ENCODE data around the gene SLC22A4. TPM values are rescaled to one million over a fixed set of nuclear protein-coding genes. Genes with fewer than 3 reads are reported as not detected.

The SLC22A4 gene
- total and polyA plus RNA-seq, 7 donors, result 1.1 to 17.5 (median 2.8) TPM

DNA sequence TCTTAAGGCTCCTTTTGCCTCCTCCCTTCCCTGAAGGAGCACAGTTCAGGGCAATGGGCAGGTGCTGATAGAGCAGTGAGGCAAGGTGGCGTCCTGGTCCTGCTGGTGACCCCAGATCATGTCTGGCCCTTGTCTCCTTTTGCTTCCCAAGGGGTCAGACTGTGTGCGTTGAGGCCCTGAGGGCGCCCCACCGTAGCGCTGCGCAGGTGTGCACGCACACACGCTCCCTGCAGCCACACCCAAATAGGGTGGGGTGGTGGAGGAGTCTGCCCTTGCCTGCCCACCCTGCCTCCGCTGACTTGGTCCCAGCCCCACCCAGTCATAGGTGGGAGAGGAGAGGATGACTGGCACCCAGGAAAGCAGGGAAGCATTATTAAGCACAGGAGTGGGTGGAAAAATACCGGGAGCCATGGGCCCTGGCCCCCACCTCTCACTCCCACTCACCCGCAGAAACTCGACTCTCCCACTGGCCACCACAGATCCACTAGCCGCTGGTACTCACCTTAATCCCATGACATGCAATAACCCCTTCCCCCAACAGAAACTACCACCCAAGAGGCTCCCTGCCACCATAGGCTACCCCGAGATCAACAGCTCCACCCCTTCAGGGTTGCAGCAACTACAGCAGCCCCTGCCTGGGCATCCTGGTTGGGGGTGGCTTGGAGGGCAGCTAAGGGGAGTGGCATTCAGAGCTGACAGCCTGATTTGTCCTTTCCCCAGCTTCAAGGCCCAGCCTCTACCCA is 20.0 kb upstream of the SLC22A4 start:
- Histone ChIP-seq H3K4me3 (no peak overlapping the region), H3K27me3 (ENCODE audit: insufficient read depth in 3 of 3, low read length in 2 of 3) (no peaks in the 10 kb centered on the region), H3K9me3 (no peaks in the 10 kb centered on the region), H3K27ac (no peak overlapping the region), H3K36me3 (ENCODE audit: insufficient read depth in 1 of 2, low read depth in 1 of 2) (peaks cover 0 to 4% of the 10 kb centered on the region in 2 donors), H3K4me1 (no peaks in the 10 kb centered on the region)
- ATAC-seq (no peak), DNase-seq (no peak)
- intact Hi-C loops (cut with DNase I), result loop anchor here (5.0 kb wide), 1 partner anchor 228 kb away; no protein-coding TSS in a partner anchor
- TF ChIP-seq, protein P1, sequence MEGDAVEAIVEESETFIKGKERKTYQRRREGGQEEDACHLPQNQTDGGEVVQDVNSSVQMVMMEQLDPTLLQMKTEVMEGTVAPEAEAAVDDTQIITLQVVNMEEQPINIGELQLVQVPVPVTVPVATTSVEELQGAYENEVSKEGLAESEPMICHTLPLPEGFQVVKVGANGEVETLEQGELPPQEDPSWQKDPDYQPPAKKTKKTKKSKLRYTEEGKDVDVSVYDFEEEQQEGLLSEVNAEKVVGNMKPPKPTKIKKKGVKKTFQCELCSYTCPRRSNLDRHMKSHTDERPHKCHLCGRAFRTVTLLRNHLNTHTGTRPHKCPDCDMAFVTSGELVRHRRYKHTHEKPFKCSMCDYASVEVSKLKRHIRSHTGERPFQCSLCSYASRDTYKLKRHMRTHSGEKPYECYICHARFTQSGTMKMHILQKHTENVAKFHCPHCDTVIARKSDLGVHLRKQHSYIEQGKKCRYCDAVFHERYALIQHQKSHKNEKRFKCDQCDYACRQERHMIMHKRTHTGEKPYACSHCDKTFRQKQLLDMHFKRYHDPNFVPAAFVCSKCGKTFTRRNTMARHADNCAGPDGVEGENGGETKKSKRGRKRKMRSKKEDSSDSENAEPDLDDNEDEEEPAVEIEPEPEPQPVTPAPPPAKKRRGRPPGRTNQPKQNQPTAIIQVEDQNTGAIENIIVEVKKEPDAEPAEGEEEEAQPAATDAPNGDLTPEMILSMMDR (IDR thresholded peaks at IDR 0.05), result no peak
- 84 to 92% (median 86%) methylated on average over 14 of the region's 14 CpGs for WGBS, 3 donors

DNA sequence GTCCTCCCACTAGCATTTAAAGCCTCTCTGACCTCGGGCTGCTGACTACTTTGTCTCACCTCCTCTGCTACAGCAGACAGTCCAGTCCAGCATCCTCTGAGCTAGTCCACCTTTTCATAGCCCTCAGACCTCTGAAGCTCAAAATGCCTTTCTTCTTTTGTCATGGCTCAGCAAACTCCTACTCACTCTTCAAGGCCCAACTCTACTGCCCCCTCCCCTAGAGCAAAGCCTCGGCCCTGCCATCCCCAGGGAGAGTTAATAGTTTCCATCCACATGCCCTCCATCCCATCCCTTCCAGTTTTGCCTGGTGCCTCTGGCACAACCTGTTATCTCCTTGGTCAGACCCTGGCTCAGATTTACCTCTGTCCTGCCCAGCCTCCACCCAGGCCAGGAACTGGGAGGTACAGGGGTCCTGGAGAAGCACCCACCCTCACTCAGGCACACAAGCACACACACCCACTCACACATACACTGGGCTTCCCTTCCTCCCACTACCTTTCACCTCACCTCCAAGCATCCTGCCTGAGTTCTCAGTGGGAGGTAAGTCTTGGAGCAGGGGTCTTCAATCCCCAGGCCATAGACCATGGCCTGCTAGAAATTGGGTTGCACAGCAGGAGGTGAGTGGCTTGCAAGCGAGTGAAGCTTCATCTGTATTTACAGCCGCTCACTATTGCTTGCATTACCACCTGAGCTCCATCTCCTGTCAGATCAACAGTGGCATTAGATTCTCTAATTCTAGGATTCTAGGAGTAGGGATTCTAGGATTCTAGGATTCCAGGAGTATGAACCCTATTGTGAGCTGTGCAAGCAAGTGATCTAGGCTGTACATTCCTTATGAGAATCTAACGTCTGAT is 18.6 kb upstream of the SLC22A4 start:
- ATAC-seq (no peak), DNase-seq (no peak)
- H3K27me3 ChIP-seq (ENCODE audit: insufficient read depth in 3 of 3, low read length in 2 of 3), result no peaks in the 10 kb centered on the region
- intact Hi-C loops (cut with DNase I), result loop anchor here in 1 of 2 donors (5.0 kb wide), 1 partner anchor 97 kb away; no protein-coding TSS in a partner anchor
- no peaks in the 10 kb centered on the region for H3K9me3 ChIP-seq
- peaks cover 0 to 4% of the 10 kb centered on the region in 2 donors for H3K36me3 ChIP-seq (ENCODE audit: insufficient read depth in 1 of 2, low read depth in 1 of 2)
- no peak overlapping the region for H3K27ac ChIP-seq
- WGBS, 3 donors, result 79 to 80% (median 79%) methylated on average over 5 of the region's 5 CpGs
- H3K4me3 ChIP-seq, result no peak overlapping the region
- H3K4me1 ChIP-seq, result no peaks in the 10 kb centered on the region
- TF ChIP-seq, protein P1 (IDR thresholded peaks at IDR 0.05), result no peak

GRCh38 chr5:132277256-132277655 is 16.9 kb upstream of the SLC22A4 start:
- H3K36me3 ChIP-seq (ENCODE audit: insufficient read depth in 1 of 2, low read depth in 1 of 2), result no peaks in the 10 kb centered on the region
- 73 to 79% (median 76%) methylated on average over 6 of the region's 6 CpGs for WGBS, 3 donors
- ATAC-seq (no peak), DNase-seq (no peak)
- H3K27ac ChIP-seq, result no peak overlapping the region
- TF ChIP-seq, protein P1 (IDR thresholded peaks at IDR 0.05), result no peak
- H3K4me3 ChIP-seq, result no peak overlapping the region
- no peaks in the 10 kb centered on the region for H3K4me1 ChIP-seq
- intact Hi-C loops (cut with DNase I), result loop anchor here in 1 of 2 donors (5.0 kb wide), 1 partner anchor 95 kb away; no protein-coding TSS in a partner anchor
- no peaks in the 10 kb centered on the region for H3K27me3 ChIP-seq (ENCODE audit: insufficient read depth in 3 of 3, low read length in 2 of 3)
- H3K9me3 ChIP-seq, result no peaks in the 10 kb centered on the region

DNA sequence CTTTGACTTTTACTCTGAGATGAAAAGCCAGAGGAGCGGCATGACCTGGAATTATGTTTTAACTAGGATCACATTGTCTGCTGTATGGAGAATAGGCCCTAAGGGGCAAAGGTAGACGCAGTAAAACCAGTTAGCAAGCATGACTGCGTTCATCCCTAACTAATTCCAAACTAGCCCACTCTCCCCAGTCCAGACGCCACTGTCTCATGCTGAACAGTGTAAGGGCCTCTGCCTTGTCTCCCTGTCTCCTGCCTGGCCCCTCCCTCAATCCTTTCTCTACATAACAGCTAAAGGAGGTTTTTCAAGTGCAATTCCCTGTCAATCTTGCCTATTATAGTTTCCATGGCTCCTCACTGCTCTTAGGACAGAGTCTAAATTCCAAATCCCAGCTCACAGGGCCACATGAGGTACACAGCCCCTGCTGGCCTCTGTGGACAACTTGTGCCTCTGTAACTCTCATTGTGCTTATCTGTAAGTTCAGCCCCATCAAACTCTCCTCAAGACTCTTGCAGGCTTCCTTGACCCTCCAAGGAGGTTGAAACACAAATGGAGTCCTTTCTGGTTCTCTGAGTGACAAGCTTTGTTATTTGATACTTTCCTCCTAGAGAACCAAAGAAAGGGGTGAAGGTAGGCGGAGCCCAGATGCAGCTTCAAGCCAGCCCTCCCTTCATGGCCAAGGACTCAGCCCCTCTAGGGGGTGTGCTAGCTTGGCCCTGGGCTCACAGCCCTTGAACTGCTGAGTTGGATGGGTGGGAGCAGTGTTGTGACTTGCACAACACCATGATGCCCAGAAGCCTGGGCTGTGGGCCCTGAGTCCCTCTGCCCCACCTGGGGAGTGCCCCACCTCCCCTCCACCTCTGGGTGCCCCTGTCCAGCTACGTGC is 16.0 kb upstream of the SLC22A4 start:
- Histone ChIP-seq H3K27ac (no peak overlapping the region), H3K36me3 (ENCODE audit: insufficient read depth in 1 of 2, low read depth in 1 of 2) (no peaks in the 10 kb centered on the region), H3K27me3 (ENCODE audit: insufficient read depth in 3 of 3, low read length in 2 of 3) (no peaks in the 10 kb centered on the region), H3K9me3 (no peaks in the 10 kb centered on the region), H3K4me1 (no peaks in the 10 kb centered on the region), H3K4me3 (no peak overlapping the region)
- 83 to 86% (median 86%) methylated on average over 6 of the region's 6 CpGs for WGBS, 3 donors
- ATAC-seq (no peak), DNase-seq (no peak)
- intact Hi-C loops (cut with DNase I), result loop anchor here in 1 of 2 donors (5.0 kb wide), 1 partner anchor 94 kb away; no protein-coding TSS in a partner anchor
- TF ChIP-seq, protein P1 (IDR thresholded peaks at IDR 0.05), result no peak

Data from psoas muscle (tissue), 8 donors.